Testis (tissue), 2 donors: ENCODE results near the gene PLA1A.

Source experiments
- POLR2A ChIP-seq: fragments of 450-650 bp; IDR thresholded peaks from one replicate; pipeline ENCODE4 v1.6.1; 2017; ENCODE audit warnings: antibody characterized with exemption, mild to moderate bottlenecking, moderate library complexity
- TF ChIP-seq, protein P1 (sequence below), 3 experiments: fragments of 450-650 bp in 2 of 3; fragments of 200-600 bp in 1 of 3; sonication (generic) in 1 of 3; IDR thresholded peaks; one replicate each; pipeline ENCODE4 v1.5.1; 2016 to 2019; ENCODE audit warnings: antibody characterized with exemption in 3 of 3, mild to moderate bottlenecking in 2 of 3, moderate library complexity in 1 of 3

DNA sequence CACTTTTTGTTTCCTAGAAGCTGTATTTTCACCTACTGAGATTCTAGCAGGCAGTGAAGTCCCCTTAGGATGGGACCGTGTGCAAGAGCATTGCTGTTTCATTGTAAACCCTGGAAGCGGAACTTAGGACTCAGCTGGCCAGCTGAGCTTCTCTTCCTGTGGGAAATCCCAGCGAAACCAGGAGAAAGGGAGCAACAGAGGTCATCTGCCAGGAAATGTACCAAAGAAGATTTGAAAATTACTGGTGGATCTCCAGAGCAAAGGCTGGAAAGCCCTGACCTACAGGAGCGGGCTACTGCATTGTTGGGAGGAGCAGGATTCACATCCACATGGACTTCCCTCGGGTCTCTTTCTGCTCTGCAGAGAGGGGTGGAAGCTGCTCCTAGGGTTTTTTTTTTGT lies 26.0 kb upstream of the PLA1A start:
- TF ChIP-seq POLR2A: no peak
- TF ChIP-seq, protein P1, sequence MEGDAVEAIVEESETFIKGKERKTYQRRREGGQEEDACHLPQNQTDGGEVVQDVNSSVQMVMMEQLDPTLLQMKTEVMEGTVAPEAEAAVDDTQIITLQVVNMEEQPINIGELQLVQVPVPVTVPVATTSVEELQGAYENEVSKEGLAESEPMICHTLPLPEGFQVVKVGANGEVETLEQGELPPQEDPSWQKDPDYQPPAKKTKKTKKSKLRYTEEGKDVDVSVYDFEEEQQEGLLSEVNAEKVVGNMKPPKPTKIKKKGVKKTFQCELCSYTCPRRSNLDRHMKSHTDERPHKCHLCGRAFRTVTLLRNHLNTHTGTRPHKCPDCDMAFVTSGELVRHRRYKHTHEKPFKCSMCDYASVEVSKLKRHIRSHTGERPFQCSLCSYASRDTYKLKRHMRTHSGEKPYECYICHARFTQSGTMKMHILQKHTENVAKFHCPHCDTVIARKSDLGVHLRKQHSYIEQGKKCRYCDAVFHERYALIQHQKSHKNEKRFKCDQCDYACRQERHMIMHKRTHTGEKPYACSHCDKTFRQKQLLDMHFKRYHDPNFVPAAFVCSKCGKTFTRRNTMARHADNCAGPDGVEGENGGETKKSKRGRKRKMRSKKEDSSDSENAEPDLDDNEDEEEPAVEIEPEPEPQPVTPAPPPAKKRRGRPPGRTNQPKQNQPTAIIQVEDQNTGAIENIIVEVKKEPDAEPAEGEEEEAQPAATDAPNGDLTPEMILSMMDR (IDR thresholded peaks at IDR 0.05): no peak
